Measurements from ENCODE around the gene DHX38.

The DHX38 gene

DNA sequence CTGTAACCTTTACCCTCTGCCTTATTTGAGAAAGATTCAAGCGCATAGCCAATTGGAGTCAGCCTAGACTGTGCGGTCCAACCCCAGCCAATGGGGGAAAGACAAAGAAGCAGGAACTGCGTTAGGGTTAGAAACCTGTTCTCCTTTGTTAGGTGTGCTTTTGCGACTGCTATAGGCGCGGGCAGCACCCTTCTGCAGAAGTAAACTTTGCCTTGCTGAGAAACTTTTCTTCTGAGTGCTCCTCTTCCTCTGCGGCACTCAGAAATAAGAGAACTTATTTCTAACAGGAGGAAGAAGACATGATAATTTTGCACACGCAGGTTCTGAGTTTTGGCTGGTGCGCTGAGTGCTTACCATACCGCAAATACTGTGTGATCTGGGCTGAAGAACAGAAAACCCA lies 9.2 kb upstream of the DHX38 start:
- DNase-seq, result no peak

DNA sequence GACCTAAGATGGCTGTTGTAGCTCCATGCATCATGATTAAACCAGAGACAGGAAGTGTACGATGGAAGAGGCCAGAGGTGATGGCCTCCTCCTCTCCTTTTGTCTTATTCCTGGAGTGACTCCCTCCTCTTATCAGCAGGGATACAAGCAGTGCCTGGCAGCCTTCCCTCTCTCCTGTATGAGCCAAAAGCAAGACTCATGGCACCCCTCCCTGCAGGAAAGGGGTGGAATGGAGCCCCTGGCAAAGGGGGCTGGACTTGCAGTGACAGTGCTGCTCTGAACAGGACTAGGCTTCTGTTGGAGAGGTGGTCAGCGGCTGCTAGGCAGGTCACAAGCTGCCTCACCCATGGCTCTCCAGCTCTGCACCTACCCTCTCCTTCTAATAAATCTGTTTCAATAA lies 8.6 kb upstream of the DHX38 start:
- DNase-seq, result no peak

DNA sequence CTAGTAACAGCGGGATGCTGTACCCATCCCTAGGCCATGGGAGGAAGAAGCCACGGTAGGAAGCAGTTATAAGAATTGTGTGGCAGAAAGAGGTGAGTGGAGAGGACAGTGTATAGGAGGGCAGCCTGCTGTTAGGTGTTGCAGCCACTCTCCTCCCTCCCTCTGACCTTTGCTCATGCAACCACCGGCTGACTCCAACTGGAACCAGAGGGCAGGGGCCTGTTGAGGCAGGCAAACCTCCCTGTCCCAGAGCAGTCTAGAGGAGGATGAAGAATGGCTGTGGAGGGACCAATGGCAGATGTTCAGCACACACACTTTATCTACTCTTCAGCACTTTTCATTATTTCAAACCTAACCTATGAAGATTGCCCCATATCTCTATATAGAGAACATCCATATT lies 2.4 kb upstream of the DHX38 start:
- no peak for DNase-seq

DNA sequence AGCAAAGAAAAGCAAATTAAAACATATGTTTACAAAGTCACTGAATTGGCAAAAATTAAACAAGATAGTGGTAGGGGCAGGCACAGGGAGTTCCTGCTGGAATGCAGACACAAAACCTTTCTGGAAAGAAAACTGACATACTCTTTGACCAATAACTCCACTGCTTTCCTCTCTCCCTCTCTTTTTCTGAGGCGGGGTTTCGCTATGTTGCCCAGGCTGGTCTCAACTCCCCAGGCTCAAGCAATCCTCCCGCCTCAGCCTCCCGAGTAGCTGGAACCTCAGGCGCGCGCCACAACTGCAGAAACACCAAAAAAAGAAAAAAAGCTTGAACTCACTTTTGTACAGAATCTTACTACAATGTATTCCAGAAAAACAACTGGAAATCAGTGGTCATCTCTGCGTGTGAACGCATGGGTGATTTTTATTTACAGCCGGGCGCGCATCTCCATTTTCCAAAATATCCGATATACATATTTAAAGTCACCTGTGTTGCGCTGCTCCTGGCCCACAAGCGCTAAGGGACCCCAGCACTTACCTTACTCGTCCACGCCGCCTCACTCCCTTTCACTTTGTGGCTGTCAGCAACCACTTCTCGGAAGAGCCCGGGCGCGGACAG lies 707 bp upstream of the DHX38 start:
- peak; percentile 65 for DNase-seq

DNA sequence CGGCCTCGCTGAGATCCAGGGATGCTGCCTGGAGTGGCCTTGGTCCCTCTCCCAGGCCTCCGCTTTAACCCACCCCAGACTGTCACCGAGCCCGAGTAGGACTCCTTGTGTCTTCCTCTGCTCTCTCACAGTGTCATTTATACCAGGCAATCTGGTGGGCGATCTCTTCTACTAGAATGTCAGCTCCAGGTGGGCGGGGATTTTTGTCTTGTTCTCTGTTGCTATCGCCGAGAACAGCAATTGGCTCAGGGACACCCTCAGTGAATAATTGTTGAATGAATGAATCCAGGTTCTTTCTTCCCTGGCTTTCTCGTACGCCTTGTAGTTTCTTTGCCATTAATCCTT lies 591 bp downstream of the DHX38 start:
- peak; percentile 5 for DNase-seq

DNA sequence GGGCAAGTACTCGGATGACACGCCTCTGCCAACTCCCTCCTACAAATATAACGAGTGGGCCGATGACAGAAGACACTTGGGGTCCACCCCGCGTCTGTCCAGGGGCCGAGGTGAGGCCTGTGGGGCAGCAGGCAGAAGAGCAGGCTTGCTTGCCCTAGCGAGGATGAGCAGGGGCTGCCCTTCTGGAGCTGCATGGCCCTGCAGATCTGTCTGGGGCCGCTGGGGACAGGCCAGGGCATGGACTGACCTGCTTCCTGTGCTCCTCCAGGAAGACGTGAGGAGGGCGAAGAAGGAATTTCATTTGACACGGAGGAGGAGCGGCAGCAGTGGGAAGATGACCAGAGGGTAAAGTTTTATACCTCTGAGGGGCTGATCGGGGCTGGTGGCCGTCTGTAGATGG lies 5.3 kb downstream of the DHX38 start:
- no peak for DNase-seq

DNA sequence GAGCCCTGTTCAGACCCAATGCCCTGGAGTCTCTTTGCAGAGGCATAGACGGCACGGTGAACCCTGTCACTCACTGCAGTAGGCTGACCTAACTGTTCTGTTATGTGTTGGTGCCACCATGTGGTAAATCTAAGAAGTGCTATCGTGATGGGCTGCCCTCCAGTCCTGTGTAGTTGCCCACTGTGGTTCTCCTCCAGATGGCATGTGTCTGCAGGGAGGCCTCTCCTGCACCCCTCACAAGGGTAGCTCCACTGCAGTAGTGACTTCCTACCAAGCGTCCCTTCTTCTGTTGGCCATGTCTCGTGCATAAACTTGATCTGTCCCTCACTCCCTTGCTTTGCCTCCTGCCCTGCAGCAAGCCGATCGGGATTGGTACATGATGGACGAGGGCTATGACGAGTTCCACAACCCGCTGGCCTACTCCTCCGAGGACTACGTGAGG lies 5.8 kb downstream of the DHX38 start:
- DNase-seq, result peak; percentile 28

DNA sequence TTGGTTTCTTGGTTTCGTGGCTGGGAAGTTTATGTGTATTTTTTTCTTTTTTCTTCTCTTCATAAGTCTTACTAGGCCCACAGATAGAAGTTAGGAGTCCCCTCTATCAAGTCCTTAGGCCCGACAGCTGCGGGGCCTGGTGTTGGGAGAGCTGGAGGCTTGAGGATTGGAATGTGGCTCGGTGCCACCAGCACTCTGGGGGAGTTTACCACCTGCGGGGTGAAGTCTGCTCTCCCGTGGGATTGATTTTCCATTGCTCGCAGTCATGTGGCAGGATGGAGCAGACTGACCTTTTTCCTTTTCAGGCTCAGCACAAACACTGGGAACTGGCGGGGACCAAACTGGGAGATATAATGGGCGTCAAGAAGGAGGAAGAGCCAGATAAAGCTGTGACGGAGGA lies 7.5 kb downstream of the DHX38 start:
- DNase-seq, result no peak

DNA sequence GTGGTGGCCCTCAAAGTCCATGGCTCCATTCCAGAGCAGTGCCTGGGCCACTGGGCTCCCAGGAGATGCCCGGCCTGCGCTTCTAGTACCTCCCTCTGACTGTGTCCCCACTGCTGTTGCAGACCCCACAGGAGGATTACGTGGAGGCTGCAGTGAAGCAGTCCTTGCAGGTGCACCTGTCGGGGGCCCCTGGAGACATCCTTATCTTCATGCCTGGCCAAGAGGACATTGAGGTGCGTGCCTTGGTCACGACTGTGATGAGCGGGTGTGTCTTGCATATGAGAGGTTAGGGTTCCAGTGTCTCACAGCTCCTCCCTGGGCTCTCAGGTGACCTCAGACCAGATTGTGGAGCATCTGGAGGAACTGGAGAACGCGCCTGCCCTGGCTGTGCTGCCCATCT lies 11.3 kb downstream of the DHX38 start:
- no peak for DNase-seq

DNA sequence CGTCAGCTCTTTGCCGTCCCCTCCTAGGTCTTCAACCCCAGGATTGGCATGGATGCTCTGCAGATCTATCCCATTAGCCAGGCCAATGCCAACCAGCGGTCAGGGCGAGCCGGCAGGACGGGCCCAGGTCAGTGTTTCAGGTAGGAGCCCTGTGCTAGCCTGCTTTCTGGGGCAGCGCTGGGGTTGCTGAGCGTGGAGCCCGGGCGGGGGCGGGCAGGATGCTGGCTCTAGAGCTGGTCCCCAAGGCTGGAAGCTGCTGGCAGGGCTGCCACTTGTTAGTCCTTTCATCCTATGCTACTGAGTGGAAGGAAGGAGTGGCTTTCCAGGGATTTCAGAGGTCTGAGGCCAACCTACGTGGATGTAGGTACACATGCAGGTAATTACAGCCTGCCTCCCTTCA lies 12.3 kb downstream of the DHX38 start:
- no peak for DNase-seq

DNA sequence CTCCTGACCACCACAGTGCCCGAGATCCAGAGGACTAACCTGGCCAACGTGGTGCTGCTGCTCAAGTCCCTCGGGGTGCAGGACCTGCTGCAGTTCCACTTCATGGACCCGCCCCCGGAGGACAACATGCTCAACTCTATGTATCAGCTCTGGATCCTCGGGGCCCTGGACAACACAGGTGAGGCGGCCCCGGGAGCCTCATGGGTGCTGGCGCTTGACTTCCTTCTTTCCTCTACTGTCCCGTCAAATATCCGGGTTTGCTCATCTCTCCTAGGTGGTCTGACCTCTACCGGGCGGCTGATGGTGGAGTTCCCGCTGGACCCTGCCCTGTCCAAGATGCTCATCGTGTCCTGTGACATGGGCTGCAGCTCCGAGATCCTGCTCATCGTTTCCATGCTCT lies 13.7 kb downstream of the DHX38 start:
- no peak for DNase-seq

DNA sequence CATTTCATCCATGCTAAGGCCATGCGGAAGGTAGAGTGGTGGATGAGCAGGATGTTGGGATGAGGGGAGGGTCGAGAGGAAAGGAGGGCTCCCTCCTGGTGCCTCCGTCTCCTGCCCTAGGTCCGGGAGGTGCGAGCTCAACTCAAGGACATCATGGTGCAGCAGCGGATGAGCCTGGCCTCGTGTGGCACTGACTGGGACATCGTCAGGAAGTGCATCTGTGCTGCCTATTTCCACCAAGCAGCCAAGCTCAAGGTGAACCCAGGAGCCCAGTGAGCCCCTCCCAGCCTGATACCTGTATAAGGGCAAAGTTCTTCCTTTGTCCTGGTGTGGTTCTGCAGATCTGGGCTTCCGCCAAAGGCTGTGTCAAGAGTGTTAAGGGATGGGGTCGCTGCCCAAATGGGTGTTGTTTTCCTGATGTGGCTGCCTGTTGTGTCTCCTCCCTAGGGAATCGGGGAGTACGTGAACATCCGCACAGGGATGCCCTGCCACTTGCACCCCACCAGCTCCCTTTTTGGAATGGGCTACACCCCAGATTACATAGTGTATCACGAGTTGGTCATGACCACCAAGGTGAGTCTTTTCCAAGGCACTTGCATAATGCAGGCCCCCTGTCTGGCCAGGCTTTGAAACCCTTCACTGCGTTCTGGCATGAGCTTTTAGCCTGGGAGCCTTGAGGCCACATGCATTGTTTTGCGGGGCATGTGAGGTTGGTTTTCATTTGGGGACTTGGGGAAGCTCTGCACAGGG lies 14.9 kb downstream of the DHX38 start:
- no peak for DNase-seq

DNA sequence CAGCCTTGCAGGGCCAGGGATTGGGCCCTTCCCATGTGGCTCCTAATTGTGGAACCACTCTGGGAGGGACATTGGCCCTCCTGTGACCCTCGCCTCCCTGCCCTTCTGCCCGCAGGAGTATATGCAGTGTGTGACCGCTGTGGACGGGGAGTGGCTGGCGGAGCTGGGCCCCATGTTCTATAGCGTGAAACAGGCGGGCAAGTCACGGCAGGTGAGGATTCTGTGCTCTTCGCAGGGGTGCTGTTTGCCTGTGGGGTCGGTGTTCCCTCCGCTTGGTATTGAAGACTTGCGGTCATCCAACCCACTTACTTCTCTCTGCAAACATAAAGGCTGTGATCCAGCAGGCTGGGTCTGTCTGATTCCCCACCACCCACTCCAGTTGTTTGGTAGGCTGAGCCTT lies 15.7 kb downstream of the DHX38 start:
- DNase-seq, result no peak

DNA sequence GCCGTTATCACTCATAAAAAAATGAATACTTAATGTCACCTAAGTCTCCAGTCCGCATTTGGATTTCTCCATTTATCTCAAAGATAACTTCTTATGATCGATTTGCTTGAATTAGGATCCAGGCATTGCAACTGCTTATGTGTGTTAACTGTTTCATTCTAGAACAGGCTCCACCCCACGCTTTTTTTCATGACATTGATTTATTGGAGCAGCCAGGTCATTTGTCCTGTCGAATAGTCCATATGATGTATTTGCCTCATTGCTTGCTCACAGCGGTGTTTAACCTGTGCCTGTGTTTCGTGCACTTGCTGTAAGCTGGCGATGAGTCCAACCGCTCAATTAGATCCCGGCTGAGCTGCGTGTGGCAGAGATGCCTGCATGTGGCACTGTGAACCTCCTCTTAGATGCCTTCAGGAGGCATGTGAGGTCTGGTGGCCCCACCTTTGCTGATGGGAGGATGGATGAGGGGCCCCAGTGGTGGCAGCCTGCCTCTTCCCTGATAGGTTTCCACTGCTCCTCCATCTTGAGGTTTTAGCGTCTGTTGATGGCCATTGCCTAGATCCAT lies 16.4 kb downstream of the DHX38 start:
- DNase-seq, result no peak

DNA sequence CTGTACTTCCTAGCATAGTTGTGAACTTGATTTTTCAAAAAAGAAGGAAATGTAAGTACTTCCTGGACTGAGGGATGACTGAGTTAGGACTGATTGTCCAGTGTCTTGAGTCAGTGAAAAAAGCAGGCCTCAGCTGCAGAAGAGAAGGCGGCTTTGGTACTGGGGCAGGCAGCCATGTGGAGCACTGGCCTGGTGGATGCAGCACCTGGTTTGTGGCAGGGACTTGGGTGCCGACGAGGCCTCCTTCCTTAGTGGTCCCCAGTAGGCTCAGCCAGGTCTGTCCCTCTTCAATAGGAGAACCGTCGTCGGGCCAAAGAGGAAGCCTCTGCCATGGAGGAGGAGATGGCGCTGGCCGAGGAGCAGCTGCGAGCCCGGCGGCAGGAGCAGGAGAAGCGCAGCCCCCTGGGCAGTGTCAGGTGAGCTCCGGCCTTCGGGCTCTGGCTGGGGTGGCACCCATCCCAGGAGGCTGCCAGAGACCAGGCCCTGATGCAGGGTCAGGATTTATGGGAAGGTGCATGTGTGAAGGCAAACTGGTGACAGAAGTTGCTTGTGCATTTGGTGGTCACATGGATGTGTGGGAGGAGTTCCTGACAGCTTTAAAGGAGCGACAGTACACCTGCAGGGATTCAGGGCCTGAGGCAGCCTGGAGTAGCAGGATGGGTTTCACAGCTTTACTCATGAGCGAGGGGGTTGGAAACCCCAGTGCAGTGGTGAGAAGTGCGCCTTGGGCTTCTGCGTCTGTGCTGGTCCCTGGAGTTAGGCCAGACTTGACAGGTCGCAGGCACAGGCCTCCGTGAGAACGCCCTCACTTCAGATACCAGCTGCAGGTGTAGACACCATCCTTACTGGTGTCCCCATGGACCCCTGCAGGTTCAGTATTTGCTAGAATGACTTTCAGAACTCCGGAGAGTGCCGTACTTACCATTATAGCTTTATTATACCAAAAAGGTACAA lies 17.3 kb downstream of the DHX38 start:
- no peak for DNase-seq

DNA sequence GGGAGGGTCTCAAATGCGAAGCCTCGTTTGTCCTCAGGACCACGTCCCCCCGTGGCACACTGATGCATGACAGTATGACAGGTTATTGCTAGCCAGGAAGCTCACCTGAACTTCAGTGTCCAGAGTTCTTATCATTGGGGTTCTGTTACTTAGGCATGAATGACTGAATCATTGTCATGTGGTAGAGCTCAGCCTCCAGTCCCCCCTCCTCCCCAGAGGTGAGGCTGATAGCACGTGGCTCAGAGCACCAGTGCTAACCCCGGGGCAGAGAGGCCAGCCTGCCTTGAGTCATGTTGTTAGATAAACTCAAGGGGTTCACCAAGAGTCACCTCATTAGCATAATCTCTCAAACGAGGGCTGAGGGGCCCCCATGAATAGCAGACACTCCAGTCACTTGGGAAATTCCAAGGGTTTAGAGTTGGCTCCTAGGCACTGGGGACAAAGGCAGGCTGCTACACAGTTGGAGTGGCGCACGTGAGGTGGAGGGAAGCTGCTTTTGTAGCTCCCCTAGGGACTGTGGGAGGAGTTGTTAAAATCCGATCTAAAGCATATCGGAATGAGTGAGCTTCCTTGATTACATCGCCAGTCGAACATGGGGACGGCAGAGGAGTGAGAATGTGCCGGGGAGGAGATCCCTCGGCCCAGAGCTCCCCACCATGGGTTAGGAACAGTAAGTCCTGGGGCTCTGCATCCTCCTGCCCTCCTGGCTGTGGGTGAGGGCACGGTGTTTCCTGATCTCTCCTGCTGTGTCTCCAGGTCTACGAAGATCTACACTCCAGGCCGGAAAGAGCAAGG lies 18.2 kb downstream of the DHX38 start:
- no peak for DNase-seq

DNA sequence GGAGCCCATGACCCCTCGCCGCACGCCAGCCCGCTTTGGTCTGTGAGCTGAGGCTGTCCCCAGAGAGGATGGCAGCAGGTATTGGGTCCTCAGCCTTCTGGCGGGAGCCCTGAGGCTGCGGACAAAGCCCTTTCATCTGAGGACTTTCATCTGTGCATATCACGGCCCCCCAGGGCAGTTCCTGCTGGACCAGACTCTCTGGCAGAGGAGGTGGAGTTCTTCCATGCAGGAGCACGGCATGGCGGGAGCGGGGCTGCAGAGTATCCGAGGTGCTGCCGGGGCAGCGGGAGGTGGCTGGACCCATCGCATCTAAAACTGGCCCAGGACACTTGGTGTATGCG lies 18.8 kb downstream of the DHX38 start:
- no peak for DNase-seq

DNA sequence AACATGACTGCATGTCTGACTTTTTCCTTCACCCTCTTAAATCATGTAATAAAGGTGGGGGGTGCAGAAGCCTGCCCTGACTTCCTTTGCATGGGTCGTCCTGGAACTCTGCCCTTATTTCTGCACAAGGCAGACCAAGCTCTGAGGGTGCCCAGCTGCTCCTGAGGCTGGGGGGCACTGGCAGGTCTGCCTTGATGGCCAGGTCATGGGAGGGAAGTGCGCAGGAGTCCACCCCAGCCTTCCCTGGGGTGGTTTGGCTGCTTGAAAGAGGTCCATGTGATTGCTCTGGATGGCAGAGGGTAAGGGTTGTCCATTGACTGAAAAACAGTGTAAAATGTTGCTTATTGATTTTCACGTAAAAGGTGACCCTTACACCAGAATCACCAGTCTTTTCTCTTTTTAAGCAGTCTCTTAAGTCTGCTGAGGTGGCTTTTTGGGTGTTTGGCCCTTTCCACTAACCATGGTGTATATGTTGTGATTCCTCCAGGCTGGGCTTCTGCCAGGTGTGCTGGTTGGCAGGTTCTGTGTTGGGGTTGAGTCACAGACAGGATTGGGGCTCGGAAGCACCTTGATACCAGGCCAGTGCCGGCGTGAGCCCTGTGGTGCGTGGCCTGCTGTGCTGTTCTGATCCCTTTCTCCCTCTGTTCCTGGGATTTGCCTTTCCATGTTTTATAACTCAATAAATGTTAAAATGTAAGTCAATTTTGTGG lies 19.4 kb downstream of the DHX38 start:
- no peak for DNase-seq

DNA sequence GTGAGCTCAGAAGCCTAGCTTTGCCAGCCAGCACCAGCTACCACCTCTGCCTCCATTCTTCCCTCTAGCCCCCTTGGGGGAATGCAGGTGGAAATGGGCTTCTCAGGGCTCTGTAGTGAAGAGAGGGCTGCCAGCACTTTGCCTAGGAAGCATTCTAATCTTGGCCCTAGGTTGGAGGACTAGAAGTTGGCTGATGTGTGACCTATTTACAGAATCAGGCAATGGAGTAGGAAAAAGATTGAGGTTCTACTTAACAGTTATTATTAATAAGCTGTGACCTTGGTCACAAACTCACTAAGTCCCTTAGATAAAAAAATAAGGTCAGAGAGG lies 19.9 kb downstream of the DHX38 start:
- DNase-seq, result no peak

DNA sequence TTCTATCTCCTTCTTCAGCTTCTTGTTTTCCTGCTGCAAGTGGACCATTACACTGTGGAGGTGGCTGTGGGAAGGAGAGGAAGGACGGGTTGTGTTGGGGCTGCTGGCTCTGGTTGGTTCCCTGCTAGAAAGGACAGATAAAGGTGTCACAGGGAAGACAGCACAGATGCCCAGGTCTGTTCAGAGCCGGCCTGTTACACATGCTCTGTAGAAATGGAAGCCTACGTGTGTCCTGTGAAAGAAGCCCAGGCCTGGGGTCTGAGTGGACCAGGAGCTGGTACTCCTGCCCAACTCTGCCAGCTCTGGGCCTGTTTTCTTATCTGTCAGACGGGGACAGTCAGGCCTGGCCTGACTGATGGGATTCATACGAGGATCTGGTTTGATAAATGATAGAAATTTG lies 26.4 kb downstream of the DHX38 start:
- DNase-seq, result no peak

DNA sequence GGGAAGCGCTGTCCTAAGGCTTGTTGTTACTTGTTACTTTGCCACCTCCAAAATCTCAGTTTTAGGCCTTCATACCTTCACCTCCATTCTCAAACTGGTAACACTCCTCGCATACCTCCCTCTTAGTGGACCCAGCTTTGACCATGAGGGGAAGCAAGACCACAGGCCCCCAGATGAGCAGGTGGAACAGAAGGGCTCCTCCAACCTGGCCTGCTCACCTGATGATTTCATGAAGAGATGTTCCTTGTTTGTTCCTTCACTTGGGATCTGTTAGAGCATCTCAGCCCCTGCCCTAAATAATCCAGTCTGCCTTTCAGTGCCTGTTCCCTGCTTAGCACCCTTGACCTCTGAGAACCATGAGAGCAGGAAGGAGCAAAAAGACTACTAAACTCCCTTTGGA lies 28.7 kb downstream of the DHX38 start:
- DNase-seq, result no peak

DNA sequence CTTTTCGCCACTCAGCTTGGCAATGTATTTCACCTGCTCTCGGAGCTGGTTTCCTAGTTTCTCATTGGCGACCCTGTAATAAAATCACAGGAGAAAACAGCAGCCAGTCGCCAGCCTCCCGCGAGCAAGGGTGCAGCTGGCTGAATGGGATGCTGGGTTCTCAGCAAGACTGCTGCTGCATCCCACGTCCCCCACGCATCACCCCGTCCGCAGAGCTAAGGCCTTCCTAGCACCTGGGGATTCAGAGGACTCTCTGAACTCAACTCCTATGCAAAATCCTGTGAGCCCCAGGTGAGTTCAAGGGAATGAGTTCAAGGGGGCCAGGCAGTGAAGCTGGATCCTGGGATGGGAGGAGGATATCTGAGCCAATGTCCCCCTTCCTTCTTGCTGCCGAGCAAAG lies 29.3 kb downstream of the DHX38 start:
- DNase-seq, result no peak

Measured in fibroblast of skin of right quadriceps (primary cell).